AG04450 (cell line): ENCODE measurements around the gene NIPAL4. TPM values are rescaled to one million over a fixed set of nuclear protein-coding genes. Genes with fewer than 3 reads are reported as not detected.
"Not testable (repeated sequence)": the region's sequence is repeated elsewhere in the genome, so short reads cannot be mapped to it uniquely, and the experiment has no call there.

Source experiments
- CTCF ChIA-PET: fragments of 300-600, 350-600 bp; formaldehyde crosslinking; extraction: SDS; loops from one replicate; lab custom pipeline; 2022; ENCODE audit warnings: antibody characterized with exemption, inconsistent platforms; lab: Charles Lee
- POLR2A ChIA-PET: fragments of 350-600 bp; formaldehyde crosslinking; extraction: SDS; loops from one replicate; lab custom pipeline; 2021; ENCODE audit warnings: antibody characterized with exemption, inconsistent platforms; lab: Yijun Ruan, JAX
- DNase-seq: peaks from one replicate; pipeline ENCODE4 v3.0.0-alpha.2; 2011; ENCODE audit warnings: low read depth, low spot score
- H3K27ac ChIP-seq: one replicate; pipeline ENCODE4 v1.5.1; 2012; ENCODE audit warnings: low read depth, low read length, control low read depth
- H3K27me3 ChIP-seq: one replicate; pipeline ENCODE4 v1.6.0; 2012; ENCODE audit warnings: low read length; ENCODE audit not compliant: control insufficient read depth, insufficient read depth
- H3K4me3 ChIP-seq: 2 replicates; pipeline ENCODE4 v1.5.1; 2011; ENCODE audit warnings: mild to moderate bottlenecking, low read depth, low read length, control low read depth
- H3K9me3 ChIP-seq: 2 replicates; pipeline ENCODE4 v1.5.1; 2012; ENCODE audit warnings: low read length; ENCODE audit not compliant: control insufficient read depth, insufficient read depth
- polyA minus RNA-seq: library from RNA; depleted of rRNA, polyadenylated mRNA; stranded (reverse); fragments of >200 nt; gene quantifications from 2 replicates; pipeline ENCODE4 v1.2.3, GENCODE V29; 2011; rRNA and poly(A)+ RNA removed
- polyA plus RNA-seq: library from polyadenylated mRNA; depleted of rRNA; stranded (reverse); fragments of >200 nt; gene quantifications from 2 replicates; pipeline ENCODE4 v1.2.3, GENCODE V29; 2011; rRNA removed
- TF ChIP-seq, protein P1 (sequence below): IDR thresholded peaks from 2 replicates; pipeline ENCODE4 v1.5.1; 2011; ENCODE audit warnings: low read depth, low read length, control low read depth, inconsistent platforms

Gene NIPAL4
- 0.20 and 0.32 TPM in 2 replicates for polyA plus RNA-seq
- 0.56 and 0.78 TPM in 2 replicates for polyA minus RNA-seq

DNA sequence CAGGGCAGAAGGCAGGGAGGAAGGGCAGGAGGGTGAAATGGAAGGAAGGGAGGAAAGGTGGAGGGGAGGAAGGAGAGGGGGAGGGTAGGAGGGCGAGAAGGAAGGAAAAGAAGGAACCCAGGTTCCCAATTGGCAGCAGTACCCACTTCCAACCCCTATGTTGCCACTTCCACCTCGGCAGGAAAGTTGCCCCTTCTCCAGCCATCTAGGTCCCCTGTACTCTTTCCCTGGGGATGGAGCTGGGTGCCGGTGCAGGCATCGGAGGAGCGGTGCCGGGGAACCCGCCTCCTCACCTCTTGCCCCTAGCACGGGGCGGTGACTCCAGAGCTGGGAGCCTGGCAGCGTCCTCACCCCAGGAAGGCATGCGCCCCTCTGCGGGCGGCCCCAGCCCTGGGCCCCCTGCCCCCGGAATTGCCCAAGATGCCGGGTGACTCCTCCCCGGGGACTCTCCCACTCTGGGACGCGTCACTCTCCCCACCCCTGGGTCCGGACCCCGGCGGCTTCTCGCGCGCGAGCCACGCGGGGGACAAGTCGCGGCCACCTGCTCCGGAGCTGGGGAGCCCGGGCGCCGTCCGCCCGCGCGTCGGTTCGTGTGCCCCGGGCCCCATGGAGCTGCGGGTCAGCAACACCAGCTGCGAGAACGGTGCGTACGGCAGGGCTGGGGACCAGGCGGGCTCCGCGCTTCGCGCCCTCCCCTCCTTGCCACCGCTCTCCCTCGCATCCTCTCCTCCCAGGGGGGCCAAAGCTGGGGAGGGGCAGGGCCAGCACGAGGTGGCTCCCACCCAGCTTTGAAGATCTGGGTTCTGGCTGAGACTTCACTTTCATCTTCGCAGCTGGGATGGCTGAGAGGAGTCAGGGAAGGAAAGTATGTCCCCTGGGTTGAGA lies at the start of gene NIPAL4:
Gene NIPAL4 (plus strand): TSS at position 499 of the 885 bp plus-strand sequence. CDS start 108 bp downstream, at position 607.
- no peaks in the 10 kb centered on the region for H3K27me3 ChIP-seq
- no peak for DNase-seq
- TF ChIP-seq, protein P1, sequence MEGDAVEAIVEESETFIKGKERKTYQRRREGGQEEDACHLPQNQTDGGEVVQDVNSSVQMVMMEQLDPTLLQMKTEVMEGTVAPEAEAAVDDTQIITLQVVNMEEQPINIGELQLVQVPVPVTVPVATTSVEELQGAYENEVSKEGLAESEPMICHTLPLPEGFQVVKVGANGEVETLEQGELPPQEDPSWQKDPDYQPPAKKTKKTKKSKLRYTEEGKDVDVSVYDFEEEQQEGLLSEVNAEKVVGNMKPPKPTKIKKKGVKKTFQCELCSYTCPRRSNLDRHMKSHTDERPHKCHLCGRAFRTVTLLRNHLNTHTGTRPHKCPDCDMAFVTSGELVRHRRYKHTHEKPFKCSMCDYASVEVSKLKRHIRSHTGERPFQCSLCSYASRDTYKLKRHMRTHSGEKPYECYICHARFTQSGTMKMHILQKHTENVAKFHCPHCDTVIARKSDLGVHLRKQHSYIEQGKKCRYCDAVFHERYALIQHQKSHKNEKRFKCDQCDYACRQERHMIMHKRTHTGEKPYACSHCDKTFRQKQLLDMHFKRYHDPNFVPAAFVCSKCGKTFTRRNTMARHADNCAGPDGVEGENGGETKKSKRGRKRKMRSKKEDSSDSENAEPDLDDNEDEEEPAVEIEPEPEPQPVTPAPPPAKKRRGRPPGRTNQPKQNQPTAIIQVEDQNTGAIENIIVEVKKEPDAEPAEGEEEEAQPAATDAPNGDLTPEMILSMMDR, result no peak
- ChIA-PET POLR2A (no interaction called here), CTCF (interaction anchor here (0.6 to 5.2 kb wide), 8 partner anchors 10 to 283 kb away, joined by 3 to 34 read pairs (median 4); partner anchors contain the start of gene LSM11)
- H3K9me3 ChIP-seq, result no peaks in the 10 kb centered on the region
- no peak within 1 kb of the TSS for H3K27ac ChIP-seq
- H3K4me3 ChIP-seq, result peak within 1 kb of the TSS; percentile 59

DNA sequence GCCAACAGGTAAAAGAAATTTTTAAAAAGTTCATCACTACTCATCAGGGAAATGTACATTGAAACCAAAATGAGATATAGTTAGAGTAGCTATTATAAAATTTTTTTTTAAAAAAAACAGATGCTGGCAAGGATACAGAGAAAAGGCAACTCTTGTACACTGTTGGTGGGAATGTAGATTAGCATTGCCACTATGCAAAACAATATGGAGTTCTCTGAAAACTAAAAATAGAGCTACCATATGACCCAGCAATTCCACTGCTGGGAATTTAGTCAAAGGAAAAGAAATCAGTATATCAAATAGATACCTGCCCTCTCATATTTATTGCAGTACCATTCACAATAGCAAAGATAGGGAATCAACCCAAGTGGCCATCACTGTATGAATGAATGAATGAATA lies 44.2 kb upstream of the NIPAL4 start:
- Histone ChIP-seq H3K4me3 (no peak overlapping the region), H3K9me3 (peaks cover 2% of the 10 kb centered on the region; the same call in 1 of the 2 replicates), H3K27me3 (no peaks in the 10 kb centered on the region), H3K27ac (no peak overlapping the region)
- CTCF ChIA-PET, result interaction anchor here (1.2 kb wide), 2 partner anchors 16 to 327 kb away, joined by 4 to 5 read pairs; partner anchors contain the start of gene LSM11
- DNase-seq, result no peak
- POLR2A ChIA-PET, result no interaction called here
- TF ChIP-seq, protein P1, result no peak

DNA sequence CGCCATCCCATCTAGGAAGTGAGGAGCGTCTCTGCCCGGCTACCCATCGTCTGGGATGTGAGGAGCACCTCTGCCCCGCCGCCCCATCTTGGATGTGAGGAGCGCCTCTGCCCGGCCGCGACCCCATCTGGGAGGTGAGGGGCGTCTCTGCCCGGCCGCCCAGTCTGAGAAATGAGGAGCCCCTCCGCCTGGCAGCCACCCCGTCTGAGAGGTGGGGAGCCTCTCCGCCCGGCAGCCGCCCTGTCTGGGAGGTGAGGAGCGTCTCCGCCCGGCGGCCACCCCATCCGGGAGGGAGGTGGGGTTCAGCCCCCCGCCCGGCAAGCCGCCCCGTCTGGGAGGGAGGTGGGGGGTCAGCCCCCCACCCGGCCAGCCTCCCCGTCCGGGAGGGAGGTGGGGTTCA lies 40.5 kb upstream of the NIPAL4 start:
- POLR2A ChIA-PET, CTCF ChIA-PET, DNase-seq, H3K9me3 ChIP-seq, H3K4me3 ChIP-seq, H3K27ac ChIP-seq, H3K27me3 ChIP-seq: not testable (repeated sequence)

DNA sequence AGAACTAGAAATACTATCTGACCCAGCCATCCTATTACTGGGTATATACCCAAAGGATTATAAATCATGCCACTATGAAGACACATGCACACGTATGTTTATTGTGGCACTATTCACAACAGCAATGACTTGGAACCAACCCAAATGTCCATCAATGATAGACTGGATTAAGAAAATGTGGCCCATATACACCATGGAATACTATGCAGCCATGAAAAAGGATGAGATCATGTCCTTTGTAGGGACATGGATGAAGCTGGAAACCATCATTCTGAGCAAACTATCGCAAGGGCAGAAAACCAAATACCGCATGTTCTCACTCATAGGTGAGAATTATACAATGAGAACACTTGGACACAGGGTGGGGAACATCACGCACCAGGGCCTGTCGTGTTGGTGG lies 30.1 kb upstream of the NIPAL4 start:
- DNase-seq, H3K4me3 ChIP-seq, H3K27ac ChIP-seq, H3K27me3 ChIP-seq, H3K9me3 ChIP-seq, POLR2A ChIA-PET: not testable (repeated sequence)
- CTCF ChIA-PET, result interaction anchor here (0.6 to 5.4 kb wide), 4 partner anchors 17 to 313 kb away, joined by 5 to 77 read pairs (median 29); partner anchors contain the start of gene LSM11

DNA sequence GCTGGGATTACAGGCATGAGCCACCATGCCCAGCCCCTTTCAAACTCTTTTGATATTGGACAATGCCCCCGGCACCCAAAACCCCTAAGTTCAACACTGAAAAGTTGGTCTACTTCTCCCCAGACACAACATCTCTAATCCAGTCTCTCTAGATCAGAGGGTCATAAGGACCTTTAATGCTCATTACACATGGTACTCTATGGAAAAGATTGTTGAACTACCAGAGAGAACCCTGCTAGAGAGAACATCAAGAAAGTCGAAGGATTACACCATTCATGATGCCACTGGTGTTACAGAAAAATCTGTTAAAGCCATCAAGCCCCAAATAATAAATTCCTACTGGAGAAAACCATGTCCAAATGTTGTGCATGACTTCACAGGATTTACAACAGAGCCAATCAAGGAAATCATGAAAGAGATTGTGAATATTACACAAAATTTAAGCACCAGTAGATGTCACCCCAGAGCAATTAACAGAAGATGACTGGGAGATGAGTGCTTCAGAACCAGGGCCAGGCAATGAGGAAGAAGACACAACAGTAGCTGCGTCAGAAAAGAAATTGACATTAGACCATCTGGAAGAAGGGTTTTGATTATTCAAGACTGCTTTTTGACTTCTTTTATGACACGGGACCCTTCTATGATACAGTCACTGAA lies 28.3 kb upstream of the NIPAL4 start:
- TF ChIP-seq, protein P1, result peak; percentile 57
- ChIA-PET POLR2A (interaction anchor here (0.5 kb wide), 1 partner anchor 121 kb away, joined by 3 read pairs; no protein-coding TSS in a partner anchor), CTCF (interaction anchor here (0.6 to 5.4 kb wide), 35 partner anchors 9 to 528 kb away, joined by 3 to 77 read pairs (median 5); partner anchors contain the start of genes LSM11 and THG1L)
- no peaks in the 10 kb centered on the region for H3K9me3 ChIP-seq
- H3K27me3 ChIP-seq, result no peaks in the 10 kb centered on the region
- DNase-seq, result peak; percentile 24
- no peak overlapping the region for H3K4me3 ChIP-seq
- no peak overlapping the region for H3K27ac ChIP-seq
